WTC11 (cell line): Measurements from ENCODE around the gene SLC7A14. TPM values are rescaled to one million over a fixed set of nuclear protein-coding genes. Genes with fewer than 3 reads are reported as not detected.

ENCODE experiments used
- CREB1 ChIP-seq: sonication (generic); formaldehyde crosslinking; IDR thresholded peaks from 2 replicates; pipeline ENCODE4 v1.8.0; 2023; ENCODE audit warnings: mild to moderate bottlenecking, missing genetic modification reagents
- CTCF ChIP-seq: fragments of 200-600 bp; IDR thresholded peaks from 2 replicates; pipeline ENCODE4 v1.8.0; 2022; ENCODE audit warnings: antibody characterized with exemption
- E2F1 ChIP-seq: sonication (generic); formaldehyde crosslinking; IDR thresholded peaks from 2 replicates; pipeline ENCODE4 v1.8.0; 2022; ENCODE audit warnings: mild to moderate bottlenecking, missing genetic modification reagents
- E2F4 ChIP-seq: sonication (generic); formaldehyde crosslinking; IDR thresholded peaks from 2 replicates; pipeline ENCODE4 v1.8.1; 2022; ENCODE audit warnings: low read depth, mild to moderate bottlenecking, moderate library complexity, missing genetic modification reagents, borderline replicate concordance
- E2F5 ChIP-seq: sonication (generic); formaldehyde crosslinking; IDR thresholded peaks from 2 replicates; pipeline ENCODE4 v1.8.1; 2022; ENCODE audit warnings: mild to moderate bottlenecking, moderate library complexity, missing genetic modification reagents
- ESRRA ChIP-seq: sonication (generic); formaldehyde crosslinking; IDR thresholded peaks from 2 replicates; pipeline ENCODE4 v1.8.1; 2022; ENCODE audit warnings: mild to moderate bottlenecking, missing genetic modification reagents, borderline replicate concordance
- ETV6 ChIP-seq: sonication (generic); formaldehyde crosslinking; IDR thresholded peaks from 2 replicates; pipeline ENCODE4 v1.8.1; 2022; ENCODE audit warnings: mild to moderate bottlenecking, missing genetic modification reagents
- FOXJ3 ChIP-seq: sonication (generic); formaldehyde crosslinking; IDR thresholded peaks from 2 replicates; pipeline ENCODE4 v1.9.0; 2021; ENCODE audit warnings: missing genetic modification reagents, mild to moderate bottlenecking, borderline replicate concordance
- FOXK1 ChIP-seq: sonication (generic); formaldehyde crosslinking; IDR thresholded peaks from 2 replicates; pipeline ENCODE4 v1.8.0; 2022; ENCODE audit warnings: mild to moderate bottlenecking, moderate library complexity, missing genetic modification reagents
- FOXP1 ChIP-seq: sonication (generic); formaldehyde crosslinking; IDR thresholded peaks from 2 replicates; pipeline ENCODE4 v1.8.0; 2022; ENCODE audit warnings: missing genetic modification reagents, mild to moderate bottlenecking, moderate library complexity, borderline replicate concordance
- GABPB1 ChIP-seq: sonication (generic); formaldehyde crosslinking; IDR thresholded peaks from 2 replicates; pipeline ENCODE4 v1.8.1; 2023; ENCODE audit warnings: mild to moderate bottlenecking, missing genetic modification reagents
- IRF1 ChIP-seq: sonication (generic); formaldehyde crosslinking; IDR thresholded peaks from 2 replicates; pipeline ENCODE4 v1.8.0; 2023; ENCODE audit warnings: missing genetic modification reagents
- JUN ChIP-seq: sonication (generic); formaldehyde crosslinking; IDR thresholded peaks from 2 replicates; pipeline ENCODE4 v1.8.0; 2023; ENCODE audit warnings: mild to moderate bottlenecking, missing genetic modification reagents
- NFE2L1 ChIP-seq: sonication (generic); formaldehyde crosslinking; IDR thresholded peaks from 2 replicates; pipeline ENCODE4 v1.8.1; 2023; ENCODE audit warnings: missing genetic modification reagents
- NR1H2 ChIP-seq: sonication (generic); formaldehyde crosslinking; IDR thresholded peaks from 2 replicates; pipeline ENCODE4 v1.9.0; 2021; ENCODE audit warnings: mild to moderate bottlenecking, moderate library complexity, missing genetic modification reagents
- PREB ChIP-seq: sonication (generic); formaldehyde crosslinking; IDR thresholded peaks from 2 replicates; pipeline ENCODE4 v1.8.1; 2022; ENCODE audit warnings: mild to moderate bottlenecking, missing genetic modification reagents, moderate library complexity, borderline replicate concordance
- RELA ChIP-seq: sonication (generic); formaldehyde crosslinking; IDR thresholded peaks from 2 replicates; pipeline ENCODE4 v1.8.1; 2022; ENCODE audit warnings: missing genetic modification reagents, mild to moderate bottlenecking, borderline replicate concordance
- SMAD4 ChIP-seq: sonication (generic); formaldehyde crosslinking; IDR thresholded peaks from 2 replicates; pipeline ENCODE4 v1.8.0; 2022; ENCODE audit warnings: mild to moderate bottlenecking, missing genetic modification reagents
- USF1 ChIP-seq: sonication (generic); formaldehyde crosslinking; IDR thresholded peaks from 2 replicates; pipeline ENCODE4 v1.8.0; 2022; ENCODE audit warnings: mild to moderate bottlenecking, missing genetic modification reagents
- ZBTB21 ChIP-seq: sonication (generic); formaldehyde crosslinking; IDR thresholded peaks from 2 replicates; pipeline ENCODE4 v1.8.1; 2023; ENCODE audit warnings: mild to moderate bottlenecking, missing genetic modification reagents, borderline replicate concordance
- ZMAT4 ChIP-seq: fragments of 250-450 bp; sonication (Bioruptor Pico); IDR thresholded peaks from 2 replicates; pipeline ENCODE4 v1.9.0; 2021; ENCODE audit warnings: mild to moderate bottlenecking
- ZNF121 ChIP-seq: sonication (generic); formaldehyde crosslinking; IDR thresholded peaks from 2 replicates; pipeline ENCODE4 v1.8.0; 2023; ENCODE audit warnings: missing genetic modification reagents
- ZNF232 ChIP-seq: sonication (generic); formaldehyde crosslinking; IDR thresholded peaks from 2 replicates; pipeline ENCODE4 v1.8.0; 2022; ENCODE audit warnings: mild to moderate bottlenecking, missing genetic modification reagents
- ZNF281 ChIP-seq: sonication (generic); formaldehyde crosslinking; IDR thresholded peaks from 2 replicates; pipeline ENCODE4 v1.8.0; 2023; ENCODE audit warnings: mild to moderate bottlenecking, missing genetic modification reagents
- ZNF416 ChIP-seq: fragments of 250-450 bp; sonication (Bioruptor Pico); IDR thresholded peaks from 2 replicates; pipeline ENCODE4 v1.9.0; 2021; ENCODE audit warnings: mild to moderate bottlenecking, inconsistent platforms
- ZNF425 ChIP-seq: fragments of 250-450 bp; sonication (Bioruptor Pico); conservative IDR thresholded peaks from 2 replicates; pipeline ENCODE4 v1.9.0; 2021; ENCODE audit warnings: mild to moderate bottlenecking
- total RNA-seq: library from RNA; stranded (reverse); gene quantifications from 3 replicates; pipeline ENCODE4 v1.2.3, GENCODE V29; 2021

Gene SLC7A14
- total RNA-seq, 1 experiment from 2014 or later = 0.68 TPM

- TF ChIP-seq ZNF281 (CRISPR knock-in tag) (0 out of 2 replicates have a peak, but pooled peaks have one; percentile 61), FOXP1 (peak; percentile 80), PREB (CRISPR knock-in tag) (no peak), RELA (peak; percentile 53; the same call in 1 of the 2 replicates), E2F5 (CRISPR knock-in tag) (peak; percentile 82; the same call in 1 of the 2 replicates), ZNF232 (CRISPR knock-in tag) (peak; percentile 77; the same call in 1 of the 2 replicates), E2F4 (CRISPR knock-in tag) (no peak), JUN (CRISPR knock-in tag) (0 out of 2 replicates have a peak, but pooled peaks have one; percentile 78), ZNF416 (CRISPR knock-in tag) (no peak), ZBTB21 (CRISPR knock-in tag) (peak; percentile 14; the same call in 1 of the 2 replicates), IRF1 (CRISPR knock-in tag) (peak; percentile 86; the same call in 1 of the 2 replicates), E2F1 (CRISPR knock-in tag) (peak; percentile 60; the same call in 1 of the 2 replicates), FOXK1 (CRISPR knock-in tag) (peak; percentile 87), NR1H2 (CRISPR knock-in tag) (no peak), ETV6 (CRISPR knock-in tag) (peak; percentile 68), ESRRA (CRISPR knock-in tag) (peak; percentile 57; the same call in 1 of the 2 replicates), ZNF425 (CRISPR knock-in tag) (no peak), ZNF121 (CRISPR knock-in tag) (no peak), GABPB1 (no peak), SMAD4 (no peak), NFE2L1 (CRISPR knock-in tag) (peak; percentile 57; the same call in 1 of the 2 replicates), CREB1 (CRISPR knock-in tag) (no peak), ZMAT4 (CRISPR knock-in tag) (no peak), FOXJ3 (no peak), CTCF (no peak), USF1 (CRISPR knock-in tag) (peak; percentile 49; the same call in 1 of the 2 replicates)
These were observed 166.3 kb downstream of the SLC7A14 start (continued) for GRCh38 chr3:170419557-170420087.
